Measurements from ENCODE around the gene IDS.
A peak's percentile ranks its signal among the peaks of the same experiment; 100 is the strongest.
"Not testable (repeated sequence)": the region's sequence is repeated elsewhere in the genome, so short reads cannot be mapped to it uniquely, and the experiment has no call there.

IDS gene

GRCh38 chrX:149526318-149527033 lies 21.4 kb upstream of the IDS start:
- not testable (repeated sequence) for DNase-seq

GRCh38 chrX:149525903-149526302 lies 20.8 kb upstream of the IDS start:
- not testable (repeated sequence) for DNase-seq

GRCh38 chrX:149525389-149525788 lies 20.3 kb upstream of the IDS start:
- peak; percentile 74 for DNase-seq

- DNase-seq, result no peak
Measured at GRCh38 chrX:149522916-149523315, 17.8 kb upstream of the IDS start.

GRCh38 chrX:149521438-149521837 lies 16.3 kb upstream of the IDS start:
- DNase-seq, result no peak

GRCh38 chrX:149520636-149521277 lies 15.7 kb upstream of the IDS start:
- peak; percentile 41 for DNase-seq

- DNase-seq, result peak; percentile 64
Measured at GRCh38 chrX:149518236-149518635, 13.1 kb upstream of the IDS start.

GRCh38 chrX:149517308-149517707 lies 12.2 kb upstream of the IDS start:
- DNase-seq, result no peak

GRCh38 chrX:149516604-149517003 lies 11.5 kb upstream of the IDS start:
- DNase-seq, result peak; percentile 30

- no peak for DNase-seq
Measured at GRCh38 chrX:149515954-149516602, 11.0 kb upstream of the IDS start.

GRCh38 chrX:149513825-149514428 lies 8.8 kb upstream of the IDS start:
- DNase-seq, result peak; percentile 23

- DNase-seq, result peak; percentile 69
Measured at GRCh38 chrX:149512225-149512885, 7.2 kb upstream of the IDS start.

- DNase-seq, result no peak
Measured at GRCh38 chrX:149511081-149511480, 6.0 kb upstream of the IDS start.

GRCh38 chrX:149510386-149510785 lies 5.3 kb upstream of the IDS start:
- peak; percentile 29 for DNase-seq

GRCh38 chrX:149508467-149508866 lies 3.4 kb upstream of the IDS start:
- DNase-seq, result no peak

- DNase-seq, result no peak
Measured at GRCh38 chrX:149506349-149506748, 1.2 kb upstream of the IDS start.

- no peak for DNase-seq
Measured at GRCh38 chrX:149505671-149506070, 565 bp upstream of the IDS start.

- DNase-seq, result peak; percentile 31
Measured at GRCh38 chrX:149504226-149504914, 736 bp downstream of the IDS start.

GRCh38 chrX:149503446-149503845 lies 1.7 kb downstream of the IDS start:
- peak; percentile 54 for DNase-seq

GRCh38 chrX:149502923-149503322 lies 2.2 kb downstream of the IDS start:
- DNase-seq, result not testable (repeated sequence)

- no peak for DNase-seq
Measured at GRCh38 chrX:149499766-149500165, 5.3 kb downstream of the IDS start.

GRCh38 chrX:149498767-149499166 lies 6.3 kb downstream of the IDS start:
- no peak for DNase-seq

Measured in hematopoietic multipotent progenitor cell treated with erythropoietin and hydrocortisone succinate and interleukin-3 and kit ligand, for 8 days (in vitro differentiated cells).